GM23338 (cell line): ENCODE measurements around the gene LIPM. TPM values are rescaled to one million over a fixed set of nuclear protein-coding genes. Genes with fewer than 3 reads are reported as not detected.

Experiments
- ATAC-seq: fragments of 200-7000 bp; cut with Tn5 transposase; 3 replicates; pipeline ENCODE4 v1.9.1; 2020
- DNase-seq: peaks from one replicate; pipeline ENCODE4 v3.0.0-alpha.2; 2015; ENCODE audit warnings: low spot score
- H2AFZ ChIP-seq: fragments of 200-600 bp; sonication (generic); 2 replicates; pipeline ENCODE4 v1.8.0; 2016; ENCODE audit warnings: antibody characterized with exemption, mild to moderate bottlenecking, moderate library complexity
- H3F3A ChIP-seq: fragments of 200-600 bp; sonication (generic); replicated peaks from 2 replicates; pipeline ENCODE4 v1.8.0; 2017; ENCODE audit warnings: antibody characterized with exemption, mixed run types, low read depth
- H3K27ac ChIP-seq: fragments of 200-600 bp; sonication (generic); 2 replicates; pipeline ENCODE4 v1.6.1; 2016; ENCODE audit warnings: low read depth
- H3K27me3 ChIP-seq: fragments of 200-600 bp; sonication (generic); 2 replicates; pipeline ENCODE4 v1.8.0; 2016; ENCODE audit warnings: mild to moderate bottlenecking, mixed run types, moderate library complexity; ENCODE audit not compliant: insufficient read depth
- H3K36me3 ChIP-seq: fragments of 200-600 bp; sonication (generic); 2 replicates; pipeline ENCODE4 v1.8.0; 2016; ENCODE audit warnings: mild to moderate bottlenecking; ENCODE audit not compliant: insufficient read depth
- H3K4me1 ChIP-seq: fragments of 200-600 bp; sonication (generic); 2 replicates; pipeline ENCODE4 v1.8.0; 2016; ENCODE audit warnings: mild to moderate bottlenecking, moderate library complexity; ENCODE audit not compliant: insufficient read depth
- H3K4me2 ChIP-seq: fragments of 200-600 bp; sonication (generic); 2 replicates; pipeline ENCODE4 v1.7.1; 2017; ENCODE audit warnings: mixed run types
- H3K4me3 ChIP-seq: fragments of 200-600 bp; sonication (generic); 2 replicates; pipeline ENCODE4 v1.6.1; 2016; ENCODE audit warnings: mixed run types
- H3K79me2 ChIP-seq: fragments of 200-600 bp; sonication (generic); replicated peaks from 2 replicates; pipeline ENCODE4 v1.8.0; 2017; ENCODE audit warnings: mild to moderate bottlenecking; ENCODE audit not compliant: insufficient read depth
- H3K9me2 ChIP-seq: fragments of 200-600 bp; sonication (generic); 2 replicates; pipeline ENCODE4 v1.8.0; 2017; ENCODE audit not compliant: insufficient read depth
- H4K20me1 ChIP-seq: fragments of 200-600 bp; sonication (generic); replicated peaks from 2 replicates; pipeline ENCODE4 v1.8.0; 2017; ENCODE audit warnings: mild to moderate bottlenecking; ENCODE audit not compliant: insufficient read depth
- H3K27ac Mint-ChIP-seq: 2 replicates; pipeline ENCODE4 v1.8.0; 2020; ENCODE audit warnings: inconsistent platforms, mild to moderate bottlenecking, moderate library complexity, mixed read lengths
- H3K27me3 Mint-ChIP-seq: 3 replicates; pipeline ENCODE4 v1.8.0; 2022; ENCODE audit warnings: low read depth, mild to moderate bottlenecking, moderate library complexity, mixed read lengths, inconsistent platforms; ENCODE audit not compliant: insufficient read depth, poor library complexity
- H3K36me3 Mint-ChIP-seq: 3 replicates; pipeline ENCODE4 v1.8.0; 2021; ENCODE audit warnings: low read depth, mild to moderate bottlenecking, inconsistent platforms, moderate library complexity, mixed read lengths
- H3K4me1 Mint-ChIP-seq: 3 replicates; pipeline ENCODE4 v1.8.0; 2020; ENCODE audit warnings: mild to moderate bottlenecking, inconsistent platforms, mixed read lengths
- H3K4me3 Mint-ChIP-seq: 3 replicates; pipeline ENCODE4 v1.8.0; 2021; ENCODE audit warnings: moderate library complexity, mild to moderate bottlenecking, inconsistent platforms, mixed read lengths
- H3K9me3 Mint-ChIP-seq: 3 replicates; pipeline ENCODE4 v1.8.0; 2020; ENCODE audit warnings: moderate library complexity, mild to moderate bottlenecking, inconsistent platforms, mixed read lengths
- CREB1 ChIP-seq: fragments of 250-450 bp; sonication (Bioruptor Pico); IDR thresholded peaks from 2 replicates; pipeline ENCODE4 v1.5.0; 2020; ENCODE audit warnings: low read depth, mild to moderate bottlenecking, moderate library complexity
- EZH2 ChIP-seq: fragments of 200-600 bp; sonication (generic); IDR thresholded peaks from one replicate; pipeline ENCODE4 v1.8.0; 2017; ENCODE audit warnings: antibody characterized with exemption, mild to moderate bottlenecking, low read depth; ENCODE audit not compliant: unreplicated experiment
- EZH2phosphoT487 ChIP-seq: fragments of 200-600 bp; sonication (generic); IDR thresholded peaks from one replicate; pipeline ENCODE4 v1.8.1; 2018; ENCODE audit warnings: antibody characterized with exemption; ENCODE audit not compliant: unreplicated experiment
- JUNB ChIP-seq: IDR thresholded peaks from one replicate; pipeline ENCODE4 v1.6.1; 2016; ENCODE audit warnings: antibody characterized with exemption; ENCODE audit not compliant: unreplicated experiment
- NANOG ChIP-seq: IDR thresholded peaks from 2 replicates; pipeline ENCODE4 v1.6.1; 2016; ENCODE audit warnings: antibody characterized with exemption, borderline replicate concordance
- POLR2AphosphoS5 ChIP-seq: IDR thresholded peaks from 2 replicates; pipeline ENCODE4 v1.6.1; 2016; ENCODE audit warnings: antibody characterized with exemption, low read depth
- STAT1 ChIP-seq: IDR thresholded peaks from one replicate; pipeline ENCODE4 v1.6.1; 2016; ENCODE audit warnings: antibody characterized with exemption; ENCODE audit not compliant: unreplicated experiment
- ZNF114 ChIP-seq: fragments of 250-450 bp; sonication (Bioruptor Pico); IDR thresholded peaks from 2 replicates; pipeline ENCODE4 v1.5.0; 2020; ENCODE audit warnings: mild to moderate bottlenecking, moderate library complexity
- ZNF331 ChIP-seq: fragments of 250-450 bp; sonication (Bioruptor Pico); IDR thresholded peaks from 2 replicates; pipeline ENCODE4 v1.5.0; 2020; ENCODE audit warnings: low read depth, mild to moderate bottlenecking, moderate library complexity
- polyA plus RNA-seq: library from polyadenylated mRNA; unstranded; fragments of >200 nt; fragmentation: Nextera tagmentation; extraction: Ambion mirVana; gene quantifications from 2 replicates; pipeline ENCODE4 v1.2.1, GENCODE V29; 2016
- total RNA-seq: library from RNA; depleted of rRNA; stranded (reverse); fragments of >200 nt; shearing (Covaris generic); gene quantifications from 2 replicates; pipeline ENCODE4 v1.2.3, GENCODE V29; 2014
- TF ChIP-seq, protein P1 (sequence below), 2 experiments: fragments of 200-600 bp in 1 of 2; sonication (generic) in 1 of 2; conservative IDR thresholded peaks; 2 replicates each; pipeline versions ENCODE4 v1.5.1 to v1.6.1; 2016 to 2017; ENCODE audit warnings: antibody characterized with exemption in 2 of 2, low read depth in 2 of 2, mild to moderate bottlenecking in 2 of 2, moderate library complexity in 1 of 2
- TF ChIP-seq, protein P2 (sequence below): IDR thresholded peaks from one replicate; pipeline ENCODE4 v1.6.1; 2018; ENCODE audit warnings: antibody characterized with exemption; ENCODE audit not compliant: unreplicated experiment
- TF ChIP-seq, protein P3 (sequence below): IDR thresholded peaks from 2 replicates; pipeline ENCODE4 v1.6.1; 2016; ENCODE audit warnings: antibody characterized with exemption

The LIPM gene
- total and polyA plus RNA-seq, 2 experiments from 2014 or later = not detected

DNA sequence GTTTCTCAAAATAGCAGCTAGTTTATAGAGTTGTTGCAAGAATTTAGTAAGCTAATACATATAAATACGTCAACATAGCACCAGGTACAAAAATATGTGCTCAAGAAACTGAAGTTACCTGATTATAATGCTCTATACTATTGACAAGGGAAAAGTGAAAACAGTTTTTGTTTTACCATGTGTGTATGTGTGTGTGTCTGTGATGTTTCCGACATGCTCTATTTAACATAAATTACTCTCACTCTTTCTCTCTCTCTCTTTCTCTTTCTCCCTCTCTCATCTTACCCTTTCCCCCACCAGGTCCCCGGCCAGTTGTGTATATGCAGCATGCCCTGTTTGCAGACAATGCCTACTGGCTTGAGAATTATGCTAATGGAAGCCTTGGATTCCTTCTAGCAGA is 38.4 kb upstream of the LIPM start:
- Histone ChIP-seq H2AFZ (no peak overlapping the region), H3K4me2 (no peak overlapping the region), H3F3A (no peaks in the 10 kb centered on the region), H3K9me2 (no peaks in the 10 kb centered on the region), H3K36me3 (no peaks in the 10 kb centered on the region), H3K4me1 (no peaks in the 10 kb centered on the region), H4K20me1 (no peaks in the 10 kb centered on the region), H3K4me3 (no peak overlapping the region), H3K27me3 (no peaks in the 10 kb centered on the region), H3K79me2 (no peaks in the 10 kb centered on the region), H3K27ac (no peak overlapping the region)
- H3K27ac Mint-ChIP-seq = no peak overlapping the region
- DNase-seq = no peak
- no peak overlapping the region for H3K4me3 Mint-ChIP-seq
- peaks cover 1% of the 10 kb centered on the region for H3K27me3 Mint-ChIP-seq
- no peak for ATAC-seq
- no peaks in the 10 kb centered on the region for H3K36me3 Mint-ChIP-seq
- no peak for TF ChIP-seq ZNF331 (CRISPR knock-in tag)
- TF ChIP-seq JUNB = no peak
- TF ChIP-seq, protein P1, sequence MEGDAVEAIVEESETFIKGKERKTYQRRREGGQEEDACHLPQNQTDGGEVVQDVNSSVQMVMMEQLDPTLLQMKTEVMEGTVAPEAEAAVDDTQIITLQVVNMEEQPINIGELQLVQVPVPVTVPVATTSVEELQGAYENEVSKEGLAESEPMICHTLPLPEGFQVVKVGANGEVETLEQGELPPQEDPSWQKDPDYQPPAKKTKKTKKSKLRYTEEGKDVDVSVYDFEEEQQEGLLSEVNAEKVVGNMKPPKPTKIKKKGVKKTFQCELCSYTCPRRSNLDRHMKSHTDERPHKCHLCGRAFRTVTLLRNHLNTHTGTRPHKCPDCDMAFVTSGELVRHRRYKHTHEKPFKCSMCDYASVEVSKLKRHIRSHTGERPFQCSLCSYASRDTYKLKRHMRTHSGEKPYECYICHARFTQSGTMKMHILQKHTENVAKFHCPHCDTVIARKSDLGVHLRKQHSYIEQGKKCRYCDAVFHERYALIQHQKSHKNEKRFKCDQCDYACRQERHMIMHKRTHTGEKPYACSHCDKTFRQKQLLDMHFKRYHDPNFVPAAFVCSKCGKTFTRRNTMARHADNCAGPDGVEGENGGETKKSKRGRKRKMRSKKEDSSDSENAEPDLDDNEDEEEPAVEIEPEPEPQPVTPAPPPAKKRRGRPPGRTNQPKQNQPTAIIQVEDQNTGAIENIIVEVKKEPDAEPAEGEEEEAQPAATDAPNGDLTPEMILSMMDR (conservative IDR thresholded peaks at IDR 0.05; ENCODE audit: low read depth in 2 of 2) = no peak
- no peak for TF ChIP-seq ZNF114
- no peak for TF ChIP-seq EZH2phosphoT487
- TF ChIP-seq CREB1 (CRISPR knock-in tag) = no peak
- H3K4me1 Mint-ChIP-seq = peaks cover 14% of the 10 kb centered on the region
- H3K9me3 Mint-ChIP-seq = no peaks in the 10 kb centered on the region

DNA sequence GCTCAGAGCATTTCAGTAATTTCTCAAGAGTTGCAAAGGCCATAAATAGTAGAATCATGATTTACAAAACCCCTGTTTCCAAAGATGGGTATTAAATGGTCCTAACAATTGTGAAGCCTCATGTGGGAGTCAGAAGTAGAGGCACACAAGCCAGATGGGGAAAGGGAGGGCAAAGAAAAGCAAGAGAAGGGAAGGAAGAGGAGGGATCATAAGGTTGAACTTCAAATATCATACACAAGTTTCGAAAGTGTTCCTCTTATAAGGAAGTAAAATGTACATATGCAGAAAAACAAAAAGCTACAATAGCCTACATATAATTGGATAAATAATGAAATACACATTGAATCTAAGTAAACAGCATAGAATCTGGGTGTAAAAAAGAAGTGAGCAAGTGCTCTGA is 36.7 kb upstream of the LIPM start:
- no peak overlapping the region for H3K4me3 ChIP-seq
- ATAC-seq (no peak), DNase-seq (no peak)
- H2AFZ ChIP-seq = no peak overlapping the region
- Mint-ChIP-seq H3K27me3 (peaks cover 1% of the 10 kb centered on the region), H3K27ac (no peak overlapping the region), H3K4me3 (no peak overlapping the region), H3K4me1 (peaks cover 14% of the 10 kb centered on the region), H3K9me3 (no peaks in the 10 kb centered on the region), H3K36me3 (no peaks in the 10 kb centered on the region)
- H3K9me2 ChIP-seq = no peaks in the 10 kb centered on the region
- H3F3A ChIP-seq = no peaks in the 10 kb centered on the region
- H3K4me2 ChIP-seq = no peak overlapping the region
- H3K79me2 ChIP-seq = no peaks in the 10 kb centered on the region
- no peaks in the 10 kb centered on the region for H3K36me3 ChIP-seq
- H3K4me1 ChIP-seq = no peaks in the 10 kb centered on the region
- no peak overlapping the region for H3K27ac ChIP-seq
- H4K20me1 ChIP-seq = no peaks in the 10 kb centered on the region
- no peaks in the 10 kb centered on the region for H3K27me3 ChIP-seq
- TF ChIP-seq, protein P1 (conservative IDR thresholded peaks at IDR 0.05; ENCODE audit: low read depth in 2 of 2) = no peak
- TF ChIP-seq EZH2phosphoT487 (no peak), NANOG (no peak), JUNB (no peak), POLR2AphosphoS5 (no peak), ZNF114 (no peak), ZNF331 (CRISPR knock-in tag) (no peak), STAT1 (no peak), EZH2 (no peak)
- TF ChIP-seq, protein P2, sequence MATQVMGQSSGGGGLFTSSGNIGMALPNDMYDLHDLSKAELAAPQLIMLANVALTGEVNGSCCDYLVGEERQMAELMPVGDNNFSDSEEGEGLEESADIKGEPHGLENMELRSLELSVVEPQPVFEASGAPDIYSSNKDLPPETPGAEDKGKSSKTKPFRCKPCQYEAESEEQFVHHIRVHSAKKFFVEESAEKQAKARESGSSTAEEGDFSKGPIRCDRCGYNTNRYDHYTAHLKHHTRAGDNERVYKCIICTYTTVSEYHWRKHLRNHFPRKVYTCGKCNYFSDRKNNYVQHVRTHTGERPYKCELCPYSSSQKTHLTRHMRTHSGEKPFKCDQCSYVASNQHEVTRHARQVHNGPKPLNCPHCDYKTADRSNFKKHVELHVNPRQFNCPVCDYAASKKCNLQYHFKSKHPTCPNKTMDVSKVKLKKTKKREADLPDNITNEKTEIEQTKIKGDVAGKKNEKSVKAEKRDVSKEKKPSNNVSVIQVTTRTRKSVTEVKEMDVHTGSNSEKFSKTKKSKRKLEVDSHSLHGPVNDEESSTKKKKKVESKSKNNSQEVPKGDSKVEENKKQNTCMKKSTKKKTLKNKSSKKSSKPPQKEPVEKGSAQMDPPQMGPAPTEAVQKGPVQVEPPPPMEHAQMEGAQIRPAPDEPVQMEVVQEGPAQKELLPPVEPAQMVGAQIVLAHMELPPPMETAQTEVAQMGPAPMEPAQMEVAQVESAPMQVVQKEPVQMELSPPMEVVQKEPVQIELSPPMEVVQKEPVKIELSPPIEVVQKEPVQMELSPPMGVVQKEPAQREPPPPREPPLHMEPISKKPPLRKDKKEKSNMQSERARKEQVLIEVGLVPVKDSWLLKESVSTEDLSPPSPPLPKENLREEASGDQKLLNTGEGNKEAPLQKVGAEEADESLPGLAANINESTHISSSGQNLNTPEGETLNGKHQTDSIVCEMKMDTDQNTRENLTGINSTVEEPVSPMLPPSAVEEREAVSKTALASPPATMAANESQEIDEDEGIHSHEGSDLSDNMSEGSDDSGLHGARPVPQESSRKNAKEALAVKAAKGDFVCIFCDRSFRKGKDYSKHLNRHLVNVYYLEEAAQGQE = no peak
- TF ChIP-seq, protein P3, sequence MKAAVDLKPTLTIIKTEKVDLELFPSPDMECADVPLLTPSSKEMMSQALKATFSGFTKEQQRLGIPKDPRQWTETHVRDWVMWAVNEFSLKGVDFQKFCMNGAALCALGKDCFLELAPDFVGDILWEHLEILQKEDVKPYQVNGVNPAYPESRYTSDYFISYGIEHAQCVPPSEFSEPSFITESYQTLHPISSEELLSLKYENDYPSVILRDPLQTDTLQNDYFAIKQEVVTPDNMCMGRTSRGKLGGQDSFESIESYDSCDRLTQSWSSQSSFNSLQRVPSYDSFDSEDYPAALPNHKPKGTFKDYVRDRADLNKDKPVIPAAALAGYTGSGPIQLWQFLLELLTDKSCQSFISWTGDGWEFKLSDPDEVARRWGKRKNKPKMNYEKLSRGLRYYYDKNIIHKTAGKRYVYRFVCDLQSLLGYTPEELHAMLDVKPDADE = no peak
